Astrocyte of the cerebellum (primary cell): ENCODE measurements around the gene TENM4.

ENCODE experiments used
- DNase-seq: peaks from one replicate; pipeline ENCODE4 v3.0.0-alpha.2; 2011; ENCODE audit warnings: low read depth
- H3K4me3 ChIP-seq: 2 replicates; pipeline ENCODE4 v1.5.1; 2011; ENCODE audit warnings: mild to moderate bottlenecking, low read depth, low read length, moderate library complexity
- in situ Hi-C: cut with HindIII; loops from 2 replicates; pipeline ENCODE4 v1.10.0; 2017; ENCODE audit warnings: low sequenced_read_pairs
- TF ChIP-seq, protein P1 (sequence below): IDR thresholded peaks from 2 replicates; pipeline ENCODE4 v1.5.1; 2012; ENCODE audit warnings: low read length, low read depth, moderate library complexity, mild to moderate bottlenecking; ENCODE audit errors: missing control alignments

Gene TENM4

DNA sequence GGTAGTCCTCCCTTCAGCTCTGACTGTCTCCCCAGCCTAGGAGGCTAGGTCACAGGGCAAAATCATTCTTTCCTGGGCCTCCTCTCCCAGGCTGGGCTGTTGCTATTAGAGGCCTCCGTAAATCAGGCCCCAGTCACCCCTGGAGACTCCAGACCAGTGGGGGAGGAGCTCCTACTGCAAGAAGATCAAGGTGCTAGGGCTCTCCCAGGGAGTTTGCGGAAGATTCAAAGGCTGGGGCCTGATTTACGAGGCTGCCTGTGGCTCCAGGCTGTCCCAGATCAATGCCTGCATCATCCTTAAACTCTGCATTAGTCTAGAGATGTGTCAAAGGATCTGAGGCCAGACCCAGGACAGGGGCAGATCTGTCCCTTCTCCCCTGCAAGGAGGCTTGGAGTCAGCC lies 346.2 kb downstream of the TENM4 start:
- TF ChIP-seq, protein P1, sequence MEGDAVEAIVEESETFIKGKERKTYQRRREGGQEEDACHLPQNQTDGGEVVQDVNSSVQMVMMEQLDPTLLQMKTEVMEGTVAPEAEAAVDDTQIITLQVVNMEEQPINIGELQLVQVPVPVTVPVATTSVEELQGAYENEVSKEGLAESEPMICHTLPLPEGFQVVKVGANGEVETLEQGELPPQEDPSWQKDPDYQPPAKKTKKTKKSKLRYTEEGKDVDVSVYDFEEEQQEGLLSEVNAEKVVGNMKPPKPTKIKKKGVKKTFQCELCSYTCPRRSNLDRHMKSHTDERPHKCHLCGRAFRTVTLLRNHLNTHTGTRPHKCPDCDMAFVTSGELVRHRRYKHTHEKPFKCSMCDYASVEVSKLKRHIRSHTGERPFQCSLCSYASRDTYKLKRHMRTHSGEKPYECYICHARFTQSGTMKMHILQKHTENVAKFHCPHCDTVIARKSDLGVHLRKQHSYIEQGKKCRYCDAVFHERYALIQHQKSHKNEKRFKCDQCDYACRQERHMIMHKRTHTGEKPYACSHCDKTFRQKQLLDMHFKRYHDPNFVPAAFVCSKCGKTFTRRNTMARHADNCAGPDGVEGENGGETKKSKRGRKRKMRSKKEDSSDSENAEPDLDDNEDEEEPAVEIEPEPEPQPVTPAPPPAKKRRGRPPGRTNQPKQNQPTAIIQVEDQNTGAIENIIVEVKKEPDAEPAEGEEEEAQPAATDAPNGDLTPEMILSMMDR, result no peak
- H3K4me3 ChIP-seq, result no peak overlapping the region
- in situ Hi-C loops, result no loop called here

DNA sequence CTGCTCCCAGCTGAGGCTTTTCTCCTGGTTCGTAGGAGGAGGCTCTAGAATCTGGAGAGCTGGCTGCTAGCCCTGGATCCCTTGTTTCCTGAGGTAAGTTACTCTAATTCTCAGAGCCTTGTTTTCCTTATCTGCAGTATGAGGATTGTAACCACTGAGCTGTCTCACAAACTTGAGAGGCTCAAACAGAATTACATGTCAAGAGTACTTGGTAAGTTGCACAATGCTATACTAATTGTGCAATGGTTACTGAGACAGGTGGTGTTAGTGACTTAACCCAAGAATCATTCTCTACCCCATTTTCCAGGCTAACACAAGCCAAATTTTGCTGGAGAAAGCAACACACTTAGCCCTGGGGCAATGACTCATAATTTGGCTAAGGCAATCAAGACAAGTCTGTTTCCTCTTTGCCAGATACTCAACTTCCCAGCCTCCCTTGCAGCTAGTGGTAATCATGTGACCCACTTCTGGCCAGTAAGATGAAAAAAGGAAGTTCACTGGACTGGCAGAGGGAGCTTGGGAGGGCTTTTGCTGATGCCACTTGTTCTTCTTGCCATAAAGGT lies 348.0 kb downstream of the TENM4 start:
- H3K4me3 ChIP-seq, result no peak overlapping the region
- DNase-seq, result peak; percentile 95
- TF ChIP-seq, protein P1, result no peak
- in situ Hi-C loops, result no loop called here

More for the DNA sequence above, 346.2 kb downstream of the TENM4 start:
- DNase-seq, result no peak

DNA sequence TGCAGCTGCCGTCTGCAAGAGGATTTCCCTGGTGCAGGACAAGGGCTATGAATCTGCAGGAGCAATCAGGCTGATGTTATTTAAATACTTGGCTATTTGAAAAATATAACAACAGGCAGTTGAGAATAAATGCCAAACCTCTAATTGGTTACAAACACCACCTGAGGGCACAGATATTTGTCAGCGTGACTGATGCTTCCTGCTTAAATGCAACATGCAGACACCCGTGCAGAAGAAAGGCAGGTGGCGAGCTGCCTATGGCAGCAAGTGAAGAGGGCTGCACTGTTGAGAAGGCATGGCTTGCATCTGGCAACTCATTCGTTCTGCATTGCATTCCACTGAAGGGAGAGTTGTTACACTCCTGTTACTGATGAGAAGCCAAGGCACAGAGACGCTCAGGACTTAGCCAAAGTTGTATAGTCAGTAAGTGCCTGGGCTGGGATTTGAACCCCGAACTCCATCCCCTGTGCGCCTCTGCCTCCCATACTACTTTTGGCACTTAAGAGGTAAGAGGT lies 350.6 kb downstream of the TENM4 start:
- no peak for DNase-seq
- no peak overlapping the region for H3K4me3 ChIP-seq
- TF ChIP-seq, protein P1, result no peak
- in situ Hi-C loops, result no loop called here

DNA sequence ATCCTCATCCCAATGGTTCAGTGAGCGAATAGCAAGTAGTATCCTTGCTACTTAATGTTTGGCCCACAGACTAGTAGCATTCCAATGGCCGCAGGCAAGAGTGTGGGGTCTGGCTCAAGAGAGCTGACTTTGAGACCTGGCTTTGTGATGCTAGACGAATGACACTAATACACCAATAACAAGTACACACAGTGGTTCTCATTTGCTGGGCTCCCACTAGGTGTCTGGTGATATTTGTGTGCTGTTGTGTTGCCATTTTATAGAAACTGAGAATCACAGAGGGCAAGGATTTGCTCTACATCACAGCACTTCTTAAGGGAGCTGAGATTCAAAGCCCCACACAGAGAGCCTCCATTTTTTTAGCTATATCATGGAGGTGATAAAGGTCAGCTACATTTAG lies 351.2 kb downstream of the TENM4 start:
- TF ChIP-seq, protein P1, result no peak
- H3K4me3 ChIP-seq, result no peak overlapping the region
- no peak for DNase-seq
- in situ Hi-C loops, result no loop called here

DNA sequence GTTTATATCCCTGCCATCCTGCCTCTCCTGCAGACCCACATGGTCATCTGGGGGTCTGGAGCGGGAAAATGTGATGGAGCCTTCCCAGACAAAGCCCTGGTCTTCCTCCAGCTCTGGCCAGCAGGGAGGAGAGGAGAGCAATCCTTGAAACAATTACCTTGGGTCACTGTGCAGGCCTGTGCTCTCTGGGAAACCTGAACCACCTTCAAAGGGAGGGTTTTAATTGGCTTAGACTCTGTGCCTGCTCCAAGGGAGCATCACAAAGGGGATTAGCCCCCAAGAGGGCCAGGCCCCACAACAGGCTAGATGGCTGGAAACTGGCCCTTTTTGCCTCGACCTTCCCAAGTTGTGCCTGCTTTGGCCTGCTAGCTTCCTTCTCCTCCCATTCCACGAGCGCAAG lies 351.9 kb downstream of the TENM4 start:
- in situ Hi-C loops, result no loop called here
- DNase-seq, result no peak
- TF ChIP-seq, protein P1, result no peak
- no peak overlapping the region for H3K4me3 ChIP-seq

DNA sequence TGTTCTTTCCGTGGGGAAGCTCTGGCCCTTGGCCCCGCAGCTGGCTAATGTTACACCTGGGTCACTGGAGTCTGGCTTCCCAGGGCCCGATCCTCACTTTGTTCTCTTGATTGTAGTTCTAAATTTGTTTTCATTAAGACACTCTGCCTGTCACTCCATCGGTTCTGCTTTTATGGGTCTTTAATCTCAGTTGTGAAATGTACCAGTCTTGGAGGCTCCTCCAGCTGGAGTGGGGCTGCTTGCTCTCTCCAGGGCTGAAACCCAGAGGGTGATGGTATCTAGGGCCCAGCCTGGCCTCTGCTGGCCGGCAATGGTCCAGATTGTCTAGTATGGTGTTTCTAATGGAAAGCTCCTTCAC lies 352.9 kb downstream of the TENM4 start:
- H3K4me3 ChIP-seq, result no peak overlapping the region
- TF ChIP-seq, protein P1, result peak; percentile 34
- DNase-seq, result no peak
- in situ Hi-C loops, result no loop called here
